Peyer's patch (tissue), 4 donors: ENCODE results near the gene RGS19.

ENCODE experiments used
- POLR2A ChIP-seq, 2 donors: fragments of 450-650 bp; IDR thresholded peaks; one replicate each; pipeline ENCODE4 v1.5.1; 2017; ENCODE audit warnings: antibody characterized with exemption in 2 of 2, mild to moderate bottlenecking in 2 of 2, moderate library complexity in 2 of 2
- TF ChIP-seq, protein P1 (sequence below), 6 experiments: fragments of 450-650 bp in 4 of 6; fragments of 200-600 bp in 2 of 6; sonication (generic) in 1 of 6; IDR thresholded peaks; one replicate each; pipeline ENCODE4 v1.5.1; 2017 to 2019; ENCODE audit warnings: antibody characterized with exemption in 6 of 6, mild to moderate bottlenecking in 3 of 6, moderate library complexity in 1 of 6

DNA sequence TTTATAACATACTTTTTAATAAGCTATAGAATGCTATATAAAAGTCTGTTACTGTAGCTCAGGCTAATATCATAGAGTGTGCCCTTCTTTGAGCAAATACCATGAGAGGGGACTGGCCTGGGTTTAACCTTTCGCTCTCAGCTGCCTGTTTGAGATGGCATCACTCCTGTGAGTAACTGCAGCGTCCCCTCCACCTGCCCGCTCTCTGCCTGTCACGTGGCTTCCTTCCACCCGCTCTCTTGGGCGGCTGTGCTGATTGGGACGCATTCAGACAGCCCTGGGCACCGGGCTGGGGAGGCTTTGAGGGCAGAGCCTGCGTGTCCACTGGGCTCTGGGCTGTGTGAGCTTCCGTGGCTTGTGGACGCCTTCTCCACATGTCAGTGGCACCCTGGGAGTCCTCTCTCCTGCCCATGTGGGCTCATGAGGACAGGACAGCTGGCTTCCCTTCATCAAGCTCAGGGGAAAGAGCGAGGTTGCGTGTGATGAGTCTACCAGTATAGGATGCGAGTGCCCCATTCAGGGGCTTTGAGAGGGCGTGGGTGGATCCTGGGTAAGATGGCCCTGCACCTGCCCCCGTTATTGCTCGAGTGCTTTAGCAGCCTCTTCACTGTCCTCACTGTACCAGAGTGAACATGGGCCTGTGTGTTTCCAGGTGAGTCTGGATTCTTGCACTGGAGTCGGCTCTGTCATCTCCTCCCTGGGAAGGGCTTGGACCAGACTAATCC is 54.1 kb downstream of the RGS19 start:
- TF ChIP-seq, protein P1, sequence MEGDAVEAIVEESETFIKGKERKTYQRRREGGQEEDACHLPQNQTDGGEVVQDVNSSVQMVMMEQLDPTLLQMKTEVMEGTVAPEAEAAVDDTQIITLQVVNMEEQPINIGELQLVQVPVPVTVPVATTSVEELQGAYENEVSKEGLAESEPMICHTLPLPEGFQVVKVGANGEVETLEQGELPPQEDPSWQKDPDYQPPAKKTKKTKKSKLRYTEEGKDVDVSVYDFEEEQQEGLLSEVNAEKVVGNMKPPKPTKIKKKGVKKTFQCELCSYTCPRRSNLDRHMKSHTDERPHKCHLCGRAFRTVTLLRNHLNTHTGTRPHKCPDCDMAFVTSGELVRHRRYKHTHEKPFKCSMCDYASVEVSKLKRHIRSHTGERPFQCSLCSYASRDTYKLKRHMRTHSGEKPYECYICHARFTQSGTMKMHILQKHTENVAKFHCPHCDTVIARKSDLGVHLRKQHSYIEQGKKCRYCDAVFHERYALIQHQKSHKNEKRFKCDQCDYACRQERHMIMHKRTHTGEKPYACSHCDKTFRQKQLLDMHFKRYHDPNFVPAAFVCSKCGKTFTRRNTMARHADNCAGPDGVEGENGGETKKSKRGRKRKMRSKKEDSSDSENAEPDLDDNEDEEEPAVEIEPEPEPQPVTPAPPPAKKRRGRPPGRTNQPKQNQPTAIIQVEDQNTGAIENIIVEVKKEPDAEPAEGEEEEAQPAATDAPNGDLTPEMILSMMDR (IDR thresholded peaks at IDR 0.05): no peak
- TF ChIP-seq POLR2A (IDR thresholded peaks at IDR 0.05): no peak
